Endothelial cell of umbilical vein (primary cell): ENCODE data around the gene MFAP2. TPM values are rescaled to one million over a fixed set of nuclear protein-coding genes. Genes with fewer than 3 reads are reported as not detected.

Source experiments
- BruUV-seq: library from RNA; stranded (reverse); fragments of 400-500 nt; replicated peaks from 2 replicates; lab custom pipeline; 2021; lab: Mats Ljungman, UMichigan
- CTCF ChIA-PET: fragments of 300-600, 350-600 bp; sonication (Branson Sonifier 250); formaldehyde crosslinking; loops from one replicate; lab custom pipeline; 2021; ENCODE audit warnings: antibody characterized with exemption, inconsistent platforms; lab: Charles Lee
- POLR2A ChIA-PET: fragments of 300-600, 350-600 bp; sonication (Branson Sonifier 250); formaldehyde crosslinking; loops from one replicate; lab custom pipeline; 2021; ENCODE audit warnings: antibody characterized with exemption, inconsistent platforms; lab: Charles Lee
- DNase-seq: peaks from one replicate; pipeline ENCODE4 v3.0.0-alpha.2; 2011; ENCODE audit warnings: low read depth, low spot score
- FAIRE-seq: peaks from 2 replicates; lab custom pipeline; 2011; peaks lifted over from hg19 to GRCh38; lab: Jason Lieb, UNC
- H2AFZ ChIP-seq: 2 replicates; pipeline ENCODE4 v1.6.0; 2012; ENCODE audit warnings: low read depth, low read length, control low read depth, inconsistent platforms
- H3K27ac ChIP-seq: 2 replicates; pipeline ENCODE4 v1.5.1; 2011; ENCODE audit warnings: low read depth, mild to moderate bottlenecking, control low read depth, low read length, moderate library complexity; ENCODE audit not compliant: insufficient read depth
- H3K27me3 ChIP-seq, 2 experiments: 2 replicates each; pipeline versions ENCODE4 v1.6.0 to v1.6.1; 2011; ENCODE audit warnings: low read length in 2 of 2, mixed read lengths in 1 of 2; ENCODE audit not compliant: control insufficient read depth in 2 of 2, insufficient read depth in 2 of 2
- H3K36me3 ChIP-seq, 2 experiments: 2 replicates in 1 of 2; 3 replicates in 1 of 2; pipeline ENCODE4 v1.5.1; 2011; ENCODE audit warnings: low read length in 2 of 2, mild to moderate bottlenecking in 1 of 2, moderate library complexity in 1 of 2; ENCODE audit not compliant: control insufficient read depth in 2 of 2, insufficient read depth in 2 of 2; ENCODE audit errors: extremely low read depth in 1 of 2
- H3K4me1 ChIP-seq: 3 replicates; pipeline ENCODE4 v1.5.1; 2011; ENCODE audit warnings: mild to moderate bottlenecking, low read length; ENCODE audit not compliant: control insufficient read depth, insufficient read depth; ENCODE audit errors: extremely low read depth
- H3K4me2 ChIP-seq: 2 replicates; pipeline ENCODE4 v1.6.1; 2011; ENCODE audit warnings: low read length, control low read depth, mixed read lengths; ENCODE audit not compliant: insufficient read depth
- H3K4me3 ChIP-seq, 3 experiments: fragments of 200-600 bp in 1 of 3; sonication (generic), shearing (Covaris generic) in 1 of 3; replicated peaks in 1 of 3; 2 replicates each; pipeline ENCODE4 v1.5.1; 2011 to 2016; ENCODE audit warnings: control low read depth in 3 of 3, low read length in 3 of 3, mild to moderate bottlenecking in 2 of 3, inconsistent platforms in 1 of 3, low read depth in 1 of 3, moderate library complexity in 1 of 3; ENCODE audit not compliant: insufficient read depth in 1 of 3
- H3K79me2 ChIP-seq: 2 replicates; pipeline ENCODE4 v1.6.0; 2012; ENCODE audit warnings: low read length, inconsistent platforms; ENCODE audit not compliant: control insufficient read depth, insufficient read depth
- H3K9ac ChIP-seq: replicated peaks from 2 replicates; pipeline ENCODE3; 2011; ENCODE audit warnings: low read length, control low read depth; ENCODE audit not compliant: insufficient read depth; ENCODE audit errors: extremely low read depth
- H3K9me1 ChIP-seq: replicated peaks from 3 replicates; pipeline ENCODE4 v1.6.0; 2011; ENCODE audit warnings: mild to moderate bottlenecking, low read length; ENCODE audit not compliant: control insufficient read depth, insufficient read depth; ENCODE audit errors: extremely low read depth
- H3K9me3 ChIP-seq: replicated peaks from 2 replicates; pipeline ENCODE4 v1.5.1; 2012; ENCODE audit warnings: low read length, inconsistent platforms; ENCODE audit not compliant: control insufficient read depth, insufficient read depth
- H4K20me1 ChIP-seq: replicated peaks from 2 replicates; pipeline ENCODE3; 2011; ENCODE audit warnings: mild to moderate bottlenecking, low read length; ENCODE audit not compliant: control insufficient read depth, insufficient read depth; ENCODE audit errors: extremely low read depth
- EZH2 ChIP-seq: IDR thresholded peaks from 2 replicates; pipeline ENCODE4 v1.6.1; 2012; ENCODE audit warnings: borderline replicate concordance, low read depth, mild to moderate bottlenecking, moderate library complexity, low read length, inconsistent platforms; ENCODE audit not compliant: severe bottlenecking
- FOS ChIP-seq: IDR thresholded peaks from 2 replicates; pipeline ENCODE4 v1.6.1; 2011; ENCODE audit warnings: mild to moderate bottlenecking, low read length, moderate library complexity, borderline replicate concordance; ENCODE audit not compliant: insufficient read depth
- GATA2 ChIP-seq: IDR thresholded peaks from 2 replicates; pipeline ENCODE4 v1.7.0; 2011; ENCODE audit warnings: low read depth, mild to moderate bottlenecking, moderate library complexity, mixed read lengths, low read length; ENCODE audit not compliant: insufficient read length, insufficient read depth
- JUN ChIP-seq: IDR thresholded peaks from 2 replicates; pipeline ENCODE4 v1.6.1; 2011; ENCODE audit warnings: borderline replicate concordance, low read depth; ENCODE audit not compliant: insufficient read length, insufficient read depth
- MYC ChIP-seq: IDR thresholded peaks from one replicate; pipeline ENCODE4 v1.6.1; 2011; ENCODE audit warnings: mild to moderate bottlenecking, low read depth, low read length
- POLR2A ChIP-seq: IDR thresholded peaks from 2 replicates; pipeline ENCODE4 v1.6.1; 2012; ENCODE audit warnings: low read depth, mild to moderate bottlenecking, control low read depth, low read length
- POLR2AphosphoS5 ChIP-seq: IDR thresholded peaks from 2 replicates; pipeline ENCODE4 v1.6.1; 2012; ENCODE audit warnings: low read depth, mild to moderate bottlenecking, control low read depth, low read length, moderate library complexity; ENCODE audit not compliant: insufficient read depth
- dilution Hi-C: fragments of 300-500 bp; cut with MboI; formaldehyde crosslinking; loops from one replicate; pipeline ENCODE4 v1.15.0; 2019; ENCODE audit warnings: low sequenced_read_pairs; ENCODE audit not compliant: extremely low pct_ligation_motif_present
- intact Hi-C: fragments of 100-400 bp; cut with micrococcal nuclease; formaldehyde crosslinking; loops from one replicate; pipeline ENCODE4 v1.10.0; 2022
- polyA plus RNA-seq, 4 experiments: library from polyadenylated mRNA; depleted of rRNA in 3 of 4; stranded (reverse) in 3 of 4; unstranded in 1 of 4; fragments of >200 nt; gene quantifications; 2 replicates each; pipeline versions ENCODE4 v1.2.1 to v1.2.3, GENCODE V29; 2011 to 2012; ENCODE audit warnings: missing spikeins in 1 of 4
- total RNA-seq: library from RNA; stranded (reverse); gene quantifications from 2 replicates; pipeline ENCODE4 v1.2.3, GENCODE V29; 2021
- TF ChIP-seq, protein P1 (sequence below): IDR thresholded peaks from 2 replicates; pipeline ENCODE4 v1.6.1; 2011; ENCODE audit not compliant: insufficient read depth, insufficient read length
- TF ChIP-seq, protein P2 (sequence below), 2 donors: IDR thresholded peaks; 1 replicate in 1 of 2; 2 replicates in 1 of 2; pipeline ENCODE4 v1.5.1; 2011; ENCODE audit warnings: low read length in 2 of 2, mild to moderate bottlenecking in 2 of 2, moderate library complexity in 2 of 2, control low read depth in 1 of 2, inconsistent platforms in 1 of 2, low read depth in 1 of 2; ENCODE audit not compliant: insufficient read depth in 1 of 2; ENCODE audit errors: extremely low read depth in 1 of 2

The MFAP2 gene
- total and polyA plus RNA-seq, 2 donors (not counting 3 experiments of a cell fraction or from before 2014, with no cell fraction given): 37.9 to 138 TPM

DNA sequence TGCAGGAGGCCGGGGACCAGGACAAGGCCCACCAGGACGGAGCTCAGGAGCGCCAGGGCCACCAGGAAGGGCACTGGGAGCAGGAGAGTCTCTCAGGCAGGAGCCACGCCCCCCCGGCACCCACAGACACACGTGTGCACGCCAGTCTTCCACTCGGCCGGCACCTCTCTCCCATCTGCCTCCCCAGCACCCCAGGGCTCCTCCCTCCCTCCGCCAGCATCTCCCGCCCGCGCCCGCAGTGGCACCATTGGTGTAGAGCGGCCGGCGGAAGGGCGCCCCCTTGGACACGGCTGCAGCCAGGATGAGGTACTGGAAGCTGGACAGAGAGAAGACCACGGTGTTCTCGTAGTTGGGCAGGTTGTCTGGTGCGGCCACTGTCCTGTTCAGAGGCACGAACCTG lies 6.1 kb upstream of the MFAP2 start:
- no peak for DNase-seq
- Histone ChIP-seq H3K27me3 (no peaks in the 10 kb centered on the region), H3K79me2 (no peaks in the 10 kb centered on the region), H3K9ac (no peak overlapping the region), H3K36me3 (peaks cover 0 to 17% of the 10 kb centered on the region in 2 experiments), H3K4me3 (no peak overlapping the region), H2AFZ (no peak overlapping the region), H3K4me2 (no peak overlapping the region), H4K20me1 (no peaks in the 10 kb centered on the region), H3K9me3 (no peaks in the 10 kb centered on the region), H3K9me1 (no peaks in the 10 kb centered on the region), H3K4me1 (peaks cover 10% of the 10 kb centered on the region), H3K27ac (no peak overlapping the region)
- dilution Hi-C loops: no loop called here
- FAIRE-seq: no peak
- no TSS peak for BruUV-seq
- POLR2A ChIA-PET: no interaction called here
- CTCF ChIA-PET: interaction anchor here (0.7 to 4.0 kb wide), 5 partner anchors 14 to 36 kb away, joined by 3 to 20 read pairs (median 4); no protein-coding TSS in a partner anchor
- intact Hi-C loops: no loop called here
- TF ChIP-seq JUN (no peak), POLR2AphosphoS5 (no peak), POLR2A (no peak), GATA2 (no peak), MYC (no peak), EZH2 (no peak), FOS (no peak)
- TF ChIP-seq, protein P1, sequence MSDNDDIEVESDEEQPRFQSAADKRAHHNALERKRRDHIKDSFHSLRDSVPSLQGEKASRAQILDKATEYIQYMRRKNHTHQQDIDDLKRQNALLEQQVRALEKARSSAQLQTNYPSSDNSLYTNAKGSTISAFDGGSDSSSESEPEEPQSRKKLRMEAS: no peak
- TF ChIP-seq, protein P2, sequence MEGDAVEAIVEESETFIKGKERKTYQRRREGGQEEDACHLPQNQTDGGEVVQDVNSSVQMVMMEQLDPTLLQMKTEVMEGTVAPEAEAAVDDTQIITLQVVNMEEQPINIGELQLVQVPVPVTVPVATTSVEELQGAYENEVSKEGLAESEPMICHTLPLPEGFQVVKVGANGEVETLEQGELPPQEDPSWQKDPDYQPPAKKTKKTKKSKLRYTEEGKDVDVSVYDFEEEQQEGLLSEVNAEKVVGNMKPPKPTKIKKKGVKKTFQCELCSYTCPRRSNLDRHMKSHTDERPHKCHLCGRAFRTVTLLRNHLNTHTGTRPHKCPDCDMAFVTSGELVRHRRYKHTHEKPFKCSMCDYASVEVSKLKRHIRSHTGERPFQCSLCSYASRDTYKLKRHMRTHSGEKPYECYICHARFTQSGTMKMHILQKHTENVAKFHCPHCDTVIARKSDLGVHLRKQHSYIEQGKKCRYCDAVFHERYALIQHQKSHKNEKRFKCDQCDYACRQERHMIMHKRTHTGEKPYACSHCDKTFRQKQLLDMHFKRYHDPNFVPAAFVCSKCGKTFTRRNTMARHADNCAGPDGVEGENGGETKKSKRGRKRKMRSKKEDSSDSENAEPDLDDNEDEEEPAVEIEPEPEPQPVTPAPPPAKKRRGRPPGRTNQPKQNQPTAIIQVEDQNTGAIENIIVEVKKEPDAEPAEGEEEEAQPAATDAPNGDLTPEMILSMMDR (IDR thresholded peaks at IDR 0.05; ENCODE audit: extremely low read depth in 1 of 2, insufficient read depth in 1 of 2, low read depth in 1 of 2, low read length in 2 of 2): no peak
